Fibroblast of lung (primary cell): Measurements from ENCODE around the gene KRTAP4-7. TPM values are rescaled to one million over a fixed set of nuclear protein-coding genes. Genes with fewer than 3 reads are reported as not detected.
"Not testable (repeated sequence)": the region's sequence is repeated elsewhere in the genome, so short reads cannot be mapped to it uniquely, and the experiment has no call there.

ENCODE experiments used
- DNase-seq, 2 donors: peaks; one replicate each; pipeline versions ENCODE4 v3.0.0 to v3.0.0-alpha.2; 2010; ENCODE audit warnings: low read depth in 2 of 2
- H2AFZ ChIP-seq: 2 replicates; pipeline ENCODE4 v1.5.1; 2012; ENCODE audit warnings: low read length, control low read depth, inconsistent platforms
- H3K27ac ChIP-seq: 2 replicates; pipeline ENCODE4 v1.5.1; 2011; ENCODE audit warnings: low read length, control low read depth; ENCODE audit not compliant: insufficient read depth
- H3K27me3 ChIP-seq: 2 replicates; pipeline ENCODE4 v1.5.1; 2011; ENCODE audit warnings: mild to moderate bottlenecking, low read length; ENCODE audit not compliant: control insufficient read depth, insufficient read depth
- H3K36me3 ChIP-seq: 2 replicates; pipeline ENCODE4 v1.5.1; 2011; ENCODE audit warnings: low read length; ENCODE audit not compliant: control insufficient read depth, insufficient read depth
- H3K4me1 ChIP-seq: 2 replicates; pipeline ENCODE4 v1.5.1; 2011; ENCODE audit warnings: low read length; ENCODE audit not compliant: control insufficient read depth, insufficient read depth; ENCODE audit errors: extremely low read depth
- H3K4me2 ChIP-seq: 2 replicates; pipeline ENCODE4 v1.5.1; 2011; ENCODE audit warnings: low read length, control low read depth; ENCODE audit not compliant: insufficient read depth; ENCODE audit errors: extremely low read depth
- H3K4me3 ChIP-seq, 4 experiments: fragments of 200-600 bp in 1 of 4; sonication (generic) in 1 of 4; replicated peaks in 1 of 4; 2 replicates each; pipeline ENCODE4 v1.5.1; 2011 to 2016; ENCODE audit warnings: low read length in 4 of 4, low read depth in 3 of 4, mild to moderate bottlenecking in 3 of 4, control low read depth in 2 of 4, inconsistent platforms in 1 of 4, mixed read lengths in 1 of 4; ENCODE audit not compliant: insufficient read depth in 1 of 4; ENCODE audit errors: control extremely low read depth in 1 of 4
- H3K79me2 ChIP-seq: 2 replicates; pipeline ENCODE4 v1.5.1; 2012; ENCODE audit warnings: mild to moderate bottlenecking, low read length, inconsistent platforms; ENCODE audit not compliant: control insufficient read depth, insufficient read depth
- H3K9ac ChIP-seq: 2 replicates; pipeline ENCODE4 v1.5.1; 2011; ENCODE audit warnings: mild to moderate bottlenecking, low read length, control low read depth; ENCODE audit not compliant: insufficient read depth
- H3K9me3 ChIP-seq: 2 replicates; pipeline ENCODE4 v1.5.1; 2012; ENCODE audit warnings: low read depth, low read length; ENCODE audit not compliant: control insufficient read depth, insufficient read depth
- H4K20me1 ChIP-seq: 2 replicates; pipeline ENCODE4 v1.5.1; 2011; ENCODE audit warnings: low read length; ENCODE audit not compliant: control insufficient read depth, insufficient read depth; ENCODE audit errors: extremely low read depth
- CTCF ChIP-seq, 2 donors: IDR thresholded peaks in 1 of 2; conservative IDR thresholded peaks in 1 of 2; 1 replicate in 1 of 2; 2 replicates in 1 of 2; pipeline ENCODE4 v1.5.1; 2011 to 2012; ENCODE audit warnings: low read length in 2 of 2, control low read depth in 1 of 2, inconsistent platforms in 1 of 2, low read depth in 1 of 2, mild to moderate bottlenecking in 1 of 2
- EZH2 ChIP-seq: IDR thresholded peaks from 2 replicates; pipeline ENCODE4 v1.5.1; 2012; ENCODE audit warnings: low read length, control low read depth, mild to moderate bottlenecking; ENCODE audit errors: missing control alignments
- polyA plus RNA-seq, 2 donors: library from polyadenylated mRNA; depleted of rRNA in 1 of 2; stranded (reverse) in 1 of 2; unstranded in 1 of 2; fragments of >200 nt; gene quantifications; 2 replicates each; pipeline ENCODE4 v1.2.1, GENCODE V29; 2011 to 2012; ENCODE audit warnings: missing spikeins in 1 of 2
- total RNA-seq: library from RNA; depleted of rRNA; stranded (reverse); fragments of >200 nt; gene quantifications from 2 replicates; pipeline ENCODE4 v1.2.1, GENCODE V29; 2014

Gene KRTAP4-7
- total and polyA plus RNA-seq, 2 donors (not counting 1 experiment from before 2014, with no cell fraction given): not detected

GRCh38 chr17:41040783-41041571, 43.0 kb upstream of the KRTAP4-7 start, which contains the start of gene KRTAP1-1:
Gene KRTAP1-1, minus strand, starts transcription at chr17:41041450. Its CDS starts 53 bp downstream, at chr17:41041397.
- not testable (repeated sequence) for H3K79me2 ChIP-seq, H3K4me3 ChIP-seq, H3K9ac ChIP-seq, H3K36me3 ChIP-seq, H3K9me3 ChIP-seq, H3K4me2 ChIP-seq, H3K27me3 ChIP-seq, H2AFZ ChIP-seq, H3K4me1 ChIP-seq, DNase-seq, H4K20me1 ChIP-seq, H3K27ac ChIP-seq
- TF ChIP-seq CTCF (conservative IDR thresholded peaks at IDR 0.05 in 1 of 2, IDR thresholded peaks at IDR 0.05 in 1 of 2; ENCODE audit: low read depth in 1 of 2, low read length in 2 of 2): peak in 1 of 2 donors; percentile 3

GRCh38 chr17:41042953-41043352, 41.0 kb upstream of the KRTAP4-7 start:
- no peak overlapping the region for H3K4me2 ChIP-seq
- H3K4me3 ChIP-seq: no peak overlapping the region
- H2AFZ ChIP-seq: no peak overlapping the region
- H3K79me2 ChIP-seq: no peaks in the 10 kb centered on the region
- no peak overlapping the region for H3K27ac ChIP-seq
- H3K36me3 ChIP-seq: no peaks in the 10 kb centered on the region
- TF ChIP-seq EZH2: no peak
- no peak for TF ChIP-seq CTCF (conservative IDR thresholded peaks at IDR 0.05 in 1 of 2, IDR thresholded peaks at IDR 0.05 in 1 of 2; ENCODE audit: low read depth in 1 of 2, low read length in 2 of 2)
- H3K9ac ChIP-seq: no peak overlapping the region
- H3K4me1 ChIP-seq: no peaks in the 10 kb centered on the region
- DNase-seq: no peak
- no peaks in the 10 kb centered on the region for H4K20me1 ChIP-seq
- no peaks in the 10 kb centered on the region for H3K9me3 ChIP-seq
- H3K27me3 ChIP-seq: no peaks in the 10 kb centered on the region

GRCh38 chr17:41046735-41047465, 37.0 kb upstream of the KRTAP4-7 start, which contains the start of gene KRTAP2-1:
Gene KRTAP2-1, minus strand, starts transcription at chr17:41047316. Its CDS starts 49 bp downstream, at chr17:41047267.
- not testable (repeated sequence) for DNase-seq, H3K36me3 ChIP-seq, H3K9me3 ChIP-seq, H3K4me1 ChIP-seq, H4K20me1 ChIP-seq, H3K27me3 ChIP-seq, H2AFZ ChIP-seq, H3K4me3 ChIP-seq, H3K4me2 ChIP-seq, H3K79me2 ChIP-seq, H3K9ac ChIP-seq, H3K27ac ChIP-seq
